HFFc6 (cell line): ENCODE measurements around the gene ASAH2B. TPM values are rescaled to one million over a fixed set of nuclear protein-coding genes. Genes with fewer than 3 reads are reported as not detected.

Experiments used
- DNase-seq: peaks from one replicate; pipeline ENCODE4 v3.0.0-alpha.2; 2018
- H3K27ac Mint-ChIP-seq: 2 replicates; pipeline ENCODE4 v1.8.0; 2020; ENCODE audit warnings: mild to moderate bottlenecking, mixed read lengths
- H3K27me3 Mint-ChIP-seq: 2 replicates; pipeline ENCODE4 v1.8.0; 2021; ENCODE audit warnings: mild to moderate bottlenecking, moderate library complexity, mixed read lengths; ENCODE audit not compliant: insufficient read depth
- H3K36me3 Mint-ChIP-seq: 2 replicates; pipeline ENCODE4 v1.8.0; 2021; ENCODE audit warnings: low read depth, mixed read lengths
- H3K4me1 Mint-ChIP-seq: 2 replicates; pipeline ENCODE4 v1.8.0; 2020; ENCODE audit warnings: low read depth, mixed read lengths
- H3K4me3 Mint-ChIP-seq: 2 replicates; pipeline ENCODE4 v1.8.0; 2020; ENCODE audit warnings: mild to moderate bottlenecking, moderate library complexity, mixed read lengths
- H3K9me3 Mint-ChIP-seq: 2 replicates; pipeline ENCODE4 v1.8.0; 2020; ENCODE audit warnings: mild to moderate bottlenecking, mixed read lengths
- total RNA-seq, 6 experiments: library from RNA; stranded (reverse); fragmentation: NEBNext Ultra II Directional; extraction: Animal tissue kit (Norgen Biotek cat#: 25700); gene quantifications; 2 replicates in 1 of 6; 3 replicates in 5 of 6; pipeline ENCODE4 v1.2.3, GENCODE V29; 2021
- TF ChIP-seq, protein P1 (sequence below): fragments of 200-600 bp; sonication (generic); IDR thresholded peaks from 2 replicates; pipeline ENCODE4 v1.5.0; 2021; ENCODE audit warnings: antibody characterized with exemption, mild to moderate bottlenecking

Gene ASAH2B
- total RNA-seq, 6 experiments from 2014 or later = 4.0 to 7.7 (median 5.5) TPM

DNA sequence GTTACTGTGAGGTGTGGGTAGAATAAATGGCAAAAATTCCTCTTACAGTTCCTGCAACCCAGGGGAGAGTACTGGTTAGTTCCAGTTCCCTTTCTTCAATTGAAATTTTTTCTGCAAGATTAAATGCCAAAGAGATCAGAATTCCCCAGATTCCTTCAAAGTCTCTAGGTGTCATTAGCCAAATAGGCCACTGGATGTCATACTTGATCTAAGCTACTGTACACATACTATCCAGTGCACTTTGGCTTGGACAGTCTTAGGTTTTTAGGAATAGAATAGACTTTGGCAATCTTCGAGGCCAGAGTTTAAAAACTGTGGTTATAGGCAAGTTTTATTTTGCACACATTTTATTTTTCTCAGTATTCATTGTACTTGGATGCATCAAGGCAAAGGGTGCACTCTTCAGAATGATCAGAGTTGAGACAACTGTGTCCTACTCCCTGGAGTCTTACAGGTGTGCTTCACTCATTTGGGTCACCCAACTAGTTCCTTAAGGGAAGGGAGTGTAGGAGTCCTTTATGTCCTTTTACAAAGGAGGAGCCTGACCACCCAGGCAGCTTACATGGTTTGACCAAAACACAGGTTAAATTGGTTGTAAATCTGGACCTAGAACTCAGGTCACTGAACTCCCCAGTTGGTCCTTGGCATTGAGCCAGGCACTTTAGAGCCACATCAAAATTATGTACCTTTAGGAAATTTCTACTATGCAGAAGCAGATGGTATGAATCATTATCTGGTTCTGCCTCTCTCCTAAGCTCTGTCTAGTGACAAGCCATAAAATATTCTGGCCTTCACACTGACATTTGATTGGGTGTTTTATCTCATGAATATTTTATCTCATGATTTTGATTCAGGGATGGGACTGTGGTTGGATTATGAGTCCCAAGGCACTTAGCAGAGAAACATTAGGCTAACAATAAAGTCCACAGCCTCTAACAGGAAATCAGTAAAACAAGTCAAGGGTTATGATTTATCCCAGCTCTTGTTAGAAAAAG is 49.5 kb downstream of the ASAH2B start:
- Mint-ChIP-seq H3K27ac (no peak overlapping the region), H3K27me3 (peaks cover 16% of the 10 kb centered on the region), H3K36me3 (peaks cover 5% of the 10 kb centered on the region; the same call in 1 of the 2 replicates), H3K4me3 (no peak overlapping the region), H3K4me1 (no peaks in the 10 kb centered on the region), H3K9me3 (peaks cover 8% of the 10 kb centered on the region)
- peak; percentile 41 for DNase-seq
- TF ChIP-seq, protein P1, sequence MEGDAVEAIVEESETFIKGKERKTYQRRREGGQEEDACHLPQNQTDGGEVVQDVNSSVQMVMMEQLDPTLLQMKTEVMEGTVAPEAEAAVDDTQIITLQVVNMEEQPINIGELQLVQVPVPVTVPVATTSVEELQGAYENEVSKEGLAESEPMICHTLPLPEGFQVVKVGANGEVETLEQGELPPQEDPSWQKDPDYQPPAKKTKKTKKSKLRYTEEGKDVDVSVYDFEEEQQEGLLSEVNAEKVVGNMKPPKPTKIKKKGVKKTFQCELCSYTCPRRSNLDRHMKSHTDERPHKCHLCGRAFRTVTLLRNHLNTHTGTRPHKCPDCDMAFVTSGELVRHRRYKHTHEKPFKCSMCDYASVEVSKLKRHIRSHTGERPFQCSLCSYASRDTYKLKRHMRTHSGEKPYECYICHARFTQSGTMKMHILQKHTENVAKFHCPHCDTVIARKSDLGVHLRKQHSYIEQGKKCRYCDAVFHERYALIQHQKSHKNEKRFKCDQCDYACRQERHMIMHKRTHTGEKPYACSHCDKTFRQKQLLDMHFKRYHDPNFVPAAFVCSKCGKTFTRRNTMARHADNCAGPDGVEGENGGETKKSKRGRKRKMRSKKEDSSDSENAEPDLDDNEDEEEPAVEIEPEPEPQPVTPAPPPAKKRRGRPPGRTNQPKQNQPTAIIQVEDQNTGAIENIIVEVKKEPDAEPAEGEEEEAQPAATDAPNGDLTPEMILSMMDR = peak; percentile 79

DNA sequence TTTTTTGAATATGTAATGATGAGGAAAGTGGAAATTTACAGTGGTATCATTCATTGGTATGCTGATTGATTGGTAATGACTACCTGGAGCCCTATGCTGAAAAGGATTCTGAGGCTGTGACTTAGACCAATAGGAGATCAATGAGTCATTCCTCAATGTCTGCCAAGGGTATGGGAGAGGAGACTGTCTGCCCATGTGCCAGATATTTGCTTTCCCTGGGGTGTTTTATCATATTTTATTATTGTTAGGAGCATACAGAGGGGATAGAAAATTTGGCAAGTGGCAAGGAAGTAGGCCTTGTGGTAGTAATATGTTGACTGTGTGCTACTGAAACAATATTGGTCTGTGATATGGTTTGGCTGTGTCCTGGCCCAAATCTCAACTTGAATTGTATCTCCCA is 54.8 kb downstream of the ASAH2B start:
- no peaks in the 10 kb centered on the region for H3K36me3 Mint-ChIP-seq

DNA sequence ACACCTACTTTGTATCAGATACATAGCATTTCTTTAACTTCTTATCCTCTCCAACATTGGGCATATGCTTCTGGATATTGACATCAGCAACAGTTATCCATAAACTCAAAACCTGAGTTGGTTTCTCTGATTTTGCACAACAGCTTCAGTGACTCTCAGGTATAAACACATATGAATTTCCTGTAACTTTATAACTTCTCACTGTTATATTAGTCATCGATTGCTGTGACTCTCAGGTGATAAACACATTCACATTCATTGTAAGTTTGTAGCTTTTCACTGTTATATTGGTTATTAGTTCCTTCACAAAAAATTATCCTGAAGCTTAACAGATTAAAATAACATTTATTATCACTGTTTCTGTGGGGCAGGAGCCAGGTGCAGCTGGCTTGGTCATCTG is 57.0 kb downstream of the ASAH2B start:
- Mint-ChIP-seq H3K4me3 (no peak overlapping the region), H3K27me3 (no peaks in the 10 kb centered on the region), H3K9me3 (no peaks in the 10 kb centered on the region), H3K4me1 (no peaks in the 10 kb centered on the region), H3K27ac (no peak overlapping the region), H3K36me3 (no peaks in the 10 kb centered on the region)
- no peak for DNase-seq
- TF ChIP-seq, protein P1 = no peak

More for the DNA sequence above, 54.8 kb downstream of the ASAH2B start:
- H3K9me3 Mint-ChIP-seq = no peaks in the 10 kb centered on the region
- H3K27ac Mint-ChIP-seq = no peak overlapping the region
- DNase-seq = no peak
- TF ChIP-seq, protein P1 = no peak
- no peaks in the 10 kb centered on the region for H3K4me1 Mint-ChIP-seq
- H3K27me3 Mint-ChIP-seq = no peaks in the 10 kb centered on the region
- H3K4me3 Mint-ChIP-seq = no peak overlapping the region

DNA sequence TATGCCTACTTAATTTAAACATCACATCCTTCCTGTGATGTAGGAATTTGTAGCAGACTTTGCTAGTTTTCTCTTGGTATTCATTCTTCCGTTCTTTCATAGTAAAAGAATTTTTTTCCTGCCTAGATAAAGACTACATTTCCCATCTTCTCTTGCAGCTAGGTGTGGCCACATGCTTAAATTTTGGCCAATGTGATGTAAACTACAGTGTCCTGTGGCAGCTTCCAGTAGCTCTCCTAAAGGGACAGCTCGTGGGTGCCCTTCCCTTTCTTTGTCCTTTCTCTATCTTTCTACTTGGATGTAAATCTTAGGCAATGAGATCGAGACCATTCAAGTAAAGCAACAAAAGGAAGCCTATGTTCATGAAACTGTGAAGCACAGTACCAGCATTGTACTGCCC is 58.6 kb downstream of the ASAH2B start:
- Mint-ChIP-seq H3K4me1 (no peaks in the 10 kb centered on the region), H3K36me3 (no peaks in the 10 kb centered on the region), H3K9me3 (no peaks in the 10 kb centered on the region), H3K4me3 (no peak overlapping the region), H3K27me3 (peaks cover under 1% of the 10 kb centered on the region; the same call in 1 of the 2 replicates), H3K27ac (no peak overlapping the region)
- no peak for DNase-seq
- TF ChIP-seq, protein P1 = no peak

DNA sequence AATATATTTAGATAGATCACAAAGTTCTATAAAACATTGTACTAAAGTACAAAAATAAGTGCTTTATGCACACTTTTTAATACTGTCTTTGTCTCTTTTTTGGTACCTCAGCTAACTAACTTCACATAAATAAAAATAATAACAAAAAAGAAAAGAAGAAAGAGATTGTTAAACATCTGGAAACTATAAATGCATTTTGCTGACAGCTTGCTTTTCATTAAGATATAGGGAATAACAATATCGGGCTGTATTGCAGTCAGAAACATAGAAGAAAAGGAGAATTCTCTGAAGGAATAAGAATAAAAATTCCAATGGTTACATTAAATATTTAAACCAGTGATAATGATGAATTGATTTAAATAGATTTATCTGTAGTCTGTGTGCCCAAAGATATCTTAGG is 59.9 kb downstream of the ASAH2B start:
- Mint-ChIP-seq H3K27ac (no peak overlapping the region), H3K4me3 (no peak overlapping the region), H3K27me3 (peaks cover 2% of the 10 kb centered on the region; the same call in 1 of the 2 replicates), H3K36me3 (no peaks in the 10 kb centered on the region), H3K4me1 (no peaks in the 10 kb centered on the region), H3K9me3 (no peaks in the 10 kb centered on the region)
- TF ChIP-seq, protein P1 = no peak
- no peak for DNase-seq
